ENCODE measurements around the gene MICAL3. TPM values are rescaled to one million over a fixed set of nuclear protein-coding genes. Genes with fewer than 3 reads are reported as not detected.
A peak's percentile ranks its signal among the peaks of the same experiment; 100 is the strongest.

Gene MICAL3
- polyA plus RNA-seq, 1 donor from 2014 or later: 28.1 TPM

DNA sequence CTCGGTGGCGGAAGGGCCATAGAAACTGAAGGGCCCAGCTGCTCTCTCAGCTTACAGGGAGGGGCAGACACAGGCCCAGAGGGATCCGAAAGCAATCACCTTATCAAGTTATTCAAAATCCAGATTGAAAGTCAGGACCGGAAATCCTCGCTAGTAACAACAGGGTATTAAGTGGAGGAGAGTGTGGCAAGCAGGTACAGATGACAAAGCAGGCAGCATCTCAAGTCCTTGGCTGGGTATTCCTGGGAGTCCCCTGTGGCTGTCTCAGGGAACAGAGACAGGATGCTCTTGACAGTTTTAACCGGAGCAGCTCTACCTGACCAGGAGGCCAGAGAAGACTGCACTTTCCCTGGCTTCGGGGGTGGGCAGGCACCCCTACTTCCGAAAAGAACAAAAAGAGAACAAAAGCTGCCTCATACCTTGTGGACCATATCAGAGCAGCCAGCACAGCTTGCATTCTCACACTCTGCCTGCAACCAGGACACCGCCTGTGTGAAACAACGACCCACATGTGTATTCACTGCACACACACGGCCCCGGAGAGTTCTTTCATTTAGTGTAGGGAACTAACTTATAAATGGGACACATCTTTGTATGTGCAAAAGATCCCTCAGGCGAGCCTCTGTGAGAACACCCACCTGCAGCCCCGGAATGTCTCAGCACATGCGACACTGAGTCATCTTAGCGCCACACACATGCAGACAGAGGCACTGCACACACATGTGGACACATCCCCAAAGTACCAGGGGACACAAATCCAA is 78.3 kb downstream of the MICAL3 start:
- Histone ChIP-seq H3K9me3 (ENCODE audit: low read length) (no peaks in the 10 kb centered on the region), H3K27ac (ENCODE audit: low read length) (peak overlapping the region; percentile 42), H3K9me2 (ENCODE audit: insufficient read depth, low read length) (no peaks in the 10 kb centered on the region), H3K27me3 (ENCODE audit: insufficient read depth, low read depth, low read length) (no peaks in the 10 kb centered on the region), H3K4me2 (ENCODE audit: low read length) (no peak overlapping the region), H3F3A (ENCODE audit: insufficient read depth, low read length, poor library complexity, severe bottlenecking) (no peaks in the 10 kb centered on the region), H3K9ac (ENCODE audit: low read length) (peak overlapping the region; percentile 34), H3K4me3 (ENCODE audit: low read length) (peak overlapping the region; percentile 27), H3K36me3 (ENCODE audit: insufficient read depth, low read length) (no peaks in the 10 kb centered on the region), H3K79me2 (replicated peaks; ENCODE audit: insufficient read depth, low read length) (peaks cover 8% of the 10 kb centered on the region), H4K20me1 (ENCODE audit: insufficient read depth) (no peaks in the 10 kb centered on the region), H2AFZ (ENCODE audit: low read depth, low read length) (no peak overlapping the region)
- TF ChIP-seq EZH2 (IDR thresholded peaks at IDR 0.05; ENCODE audit: borderline replicate concordance, insufficient read depth, low read length, poor library complexity, severe bottlenecking) (no peak), MXI1 (conservative IDR thresholded peaks at IDR 0.05; ENCODE audit: poor library complexity, severe bottlenecking) (peak; percentile 31)
- TF ChIP-seq, protein P1, sequence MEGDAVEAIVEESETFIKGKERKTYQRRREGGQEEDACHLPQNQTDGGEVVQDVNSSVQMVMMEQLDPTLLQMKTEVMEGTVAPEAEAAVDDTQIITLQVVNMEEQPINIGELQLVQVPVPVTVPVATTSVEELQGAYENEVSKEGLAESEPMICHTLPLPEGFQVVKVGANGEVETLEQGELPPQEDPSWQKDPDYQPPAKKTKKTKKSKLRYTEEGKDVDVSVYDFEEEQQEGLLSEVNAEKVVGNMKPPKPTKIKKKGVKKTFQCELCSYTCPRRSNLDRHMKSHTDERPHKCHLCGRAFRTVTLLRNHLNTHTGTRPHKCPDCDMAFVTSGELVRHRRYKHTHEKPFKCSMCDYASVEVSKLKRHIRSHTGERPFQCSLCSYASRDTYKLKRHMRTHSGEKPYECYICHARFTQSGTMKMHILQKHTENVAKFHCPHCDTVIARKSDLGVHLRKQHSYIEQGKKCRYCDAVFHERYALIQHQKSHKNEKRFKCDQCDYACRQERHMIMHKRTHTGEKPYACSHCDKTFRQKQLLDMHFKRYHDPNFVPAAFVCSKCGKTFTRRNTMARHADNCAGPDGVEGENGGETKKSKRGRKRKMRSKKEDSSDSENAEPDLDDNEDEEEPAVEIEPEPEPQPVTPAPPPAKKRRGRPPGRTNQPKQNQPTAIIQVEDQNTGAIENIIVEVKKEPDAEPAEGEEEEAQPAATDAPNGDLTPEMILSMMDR (IDR thresholded peaks at IDR 0.05; ENCODE audit: poor library complexity, severe bottlenecking): peak; percentile 41

DNA sequence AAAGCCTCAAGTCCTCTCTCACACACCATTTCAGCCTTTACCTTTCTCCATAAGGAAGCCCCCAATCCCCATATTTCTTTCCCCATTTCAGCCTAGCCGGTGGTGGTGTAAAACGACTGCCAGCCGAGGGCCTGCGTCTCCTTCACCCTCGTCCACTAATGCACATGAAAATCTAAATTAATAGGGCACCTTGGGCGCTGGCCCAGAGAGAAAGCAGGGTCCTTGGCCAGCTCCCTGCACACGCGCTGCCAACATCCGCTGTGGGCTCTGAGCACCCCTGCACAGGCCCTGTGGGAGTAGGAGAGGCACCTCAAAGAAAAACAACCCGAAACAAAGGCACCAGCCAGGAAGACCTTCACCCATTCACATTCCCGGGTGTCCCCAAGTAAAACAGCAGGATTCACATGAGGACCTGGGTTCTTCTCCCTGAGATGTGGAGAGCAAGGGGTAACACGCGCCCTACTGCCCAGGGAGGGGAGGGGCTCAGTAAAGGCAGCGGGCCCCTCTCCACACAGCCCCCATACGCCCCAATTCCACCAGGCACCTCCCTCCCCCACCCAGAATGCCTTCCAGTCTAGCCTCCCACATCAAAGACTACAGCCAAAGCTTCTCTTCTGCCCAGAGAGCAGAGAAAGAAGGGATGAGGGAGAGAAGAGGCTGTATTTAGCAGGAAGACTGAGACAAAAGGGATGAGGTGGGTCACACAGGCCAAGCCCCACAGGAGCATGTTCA is 79.0 kb downstream of the MICAL3 start:
- Histone ChIP-seq H3F3A (ENCODE audit: insufficient read depth, low read length, poor library complexity, severe bottlenecking) (no peaks in the 10 kb centered on the region), H2AFZ (ENCODE audit: low read depth, low read length) (no peak overlapping the region), H3K9me2 (ENCODE audit: insufficient read depth, low read length) (no peaks in the 10 kb centered on the region), H3K27me3 (ENCODE audit: insufficient read depth, low read depth, low read length) (no peaks in the 10 kb centered on the region), H3K4me3 (ENCODE audit: low read length) (peak overlapping the region; percentile 27), H3K9ac (ENCODE audit: low read length) (peak overlapping the region; percentile 34), H3K79me2 (replicated peaks; ENCODE audit: insufficient read depth, low read length) (peaks cover 8% of the 10 kb centered on the region), H3K4me2 (ENCODE audit: low read length) (no peak overlapping the region), H3K9me3 (ENCODE audit: low read length) (no peaks in the 10 kb centered on the region), H3K27ac (ENCODE audit: low read length) (peak overlapping the region; percentile 42), H4K20me1 (ENCODE audit: insufficient read depth) (no peaks in the 10 kb centered on the region), H3K36me3 (ENCODE audit: insufficient read depth, low read length) (no peaks in the 10 kb centered on the region)
- TF ChIP-seq POLR2AphosphoS5 (IDR thresholded peaks at IDR 0.05) (no peak), TAF1 (IDR thresholded peaks at IDR 0.05; ENCODE audit: low read depth) (no peak), SMC3 (conservative IDR thresholded peaks at IDR 0.05; ENCODE audit: poor library complexity) (no peak), MXI1 (conservative IDR thresholded peaks at IDR 0.05; ENCODE audit: poor library complexity, severe bottlenecking) (no peak), RAD21 (conservative IDR thresholded peaks at IDR 0.05) (no peak), EZH2 (IDR thresholded peaks at IDR 0.05; ENCODE audit: borderline replicate concordance, insufficient read depth, low read length, poor library complexity, severe bottlenecking) (no peak), EP300 (conservative IDR thresholded peaks at IDR 0.05; ENCODE audit: poor library complexity, severe bottlenecking) (no peak)
- TF ChIP-seq, protein P1 (IDR thresholded peaks at IDR 0.05; ENCODE audit: poor library complexity, severe bottlenecking): no peak
- TF ChIP-seq, protein P2, sequence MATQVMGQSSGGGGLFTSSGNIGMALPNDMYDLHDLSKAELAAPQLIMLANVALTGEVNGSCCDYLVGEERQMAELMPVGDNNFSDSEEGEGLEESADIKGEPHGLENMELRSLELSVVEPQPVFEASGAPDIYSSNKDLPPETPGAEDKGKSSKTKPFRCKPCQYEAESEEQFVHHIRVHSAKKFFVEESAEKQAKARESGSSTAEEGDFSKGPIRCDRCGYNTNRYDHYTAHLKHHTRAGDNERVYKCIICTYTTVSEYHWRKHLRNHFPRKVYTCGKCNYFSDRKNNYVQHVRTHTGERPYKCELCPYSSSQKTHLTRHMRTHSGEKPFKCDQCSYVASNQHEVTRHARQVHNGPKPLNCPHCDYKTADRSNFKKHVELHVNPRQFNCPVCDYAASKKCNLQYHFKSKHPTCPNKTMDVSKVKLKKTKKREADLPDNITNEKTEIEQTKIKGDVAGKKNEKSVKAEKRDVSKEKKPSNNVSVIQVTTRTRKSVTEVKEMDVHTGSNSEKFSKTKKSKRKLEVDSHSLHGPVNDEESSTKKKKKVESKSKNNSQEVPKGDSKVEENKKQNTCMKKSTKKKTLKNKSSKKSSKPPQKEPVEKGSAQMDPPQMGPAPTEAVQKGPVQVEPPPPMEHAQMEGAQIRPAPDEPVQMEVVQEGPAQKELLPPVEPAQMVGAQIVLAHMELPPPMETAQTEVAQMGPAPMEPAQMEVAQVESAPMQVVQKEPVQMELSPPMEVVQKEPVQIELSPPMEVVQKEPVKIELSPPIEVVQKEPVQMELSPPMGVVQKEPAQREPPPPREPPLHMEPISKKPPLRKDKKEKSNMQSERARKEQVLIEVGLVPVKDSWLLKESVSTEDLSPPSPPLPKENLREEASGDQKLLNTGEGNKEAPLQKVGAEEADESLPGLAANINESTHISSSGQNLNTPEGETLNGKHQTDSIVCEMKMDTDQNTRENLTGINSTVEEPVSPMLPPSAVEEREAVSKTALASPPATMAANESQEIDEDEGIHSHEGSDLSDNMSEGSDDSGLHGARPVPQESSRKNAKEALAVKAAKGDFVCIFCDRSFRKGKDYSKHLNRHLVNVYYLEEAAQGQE (IDR thresholded peaks at IDR 0.05; ENCODE audit: borderline replicate concordance): no peak

Measured in neural cell (in vitro differentiated cells).